HG03571 (cell line): Measurements from ENCODE around the gene MAP1B.
A peak's percentile ranks its signal among the peaks of the same experiment; 100 is the strongest.

Experiments
- ATAC-seq: cut with Tn5 transposase; IDR thresholded peaks from one replicate; pipeline ENCODE4 v1.9.1; 2021; ENCODE audit not compliant: unreplicated experiment

Gene MAP1B

GRCh38 chr5:72187388-72188075 is 80.3 kb downstream of the MAP1B start:
- ATAC-seq = no peak

- no peak for ATAC-seq
These were observed 80.9 kb downstream of the MAP1B start for GRCh38 chr5:72188166-72188565.

GRCh38 chr5:72189146-72189545 is 81.9 kb downstream of the MAP1B start:
- no peak for ATAC-seq

DNA sequence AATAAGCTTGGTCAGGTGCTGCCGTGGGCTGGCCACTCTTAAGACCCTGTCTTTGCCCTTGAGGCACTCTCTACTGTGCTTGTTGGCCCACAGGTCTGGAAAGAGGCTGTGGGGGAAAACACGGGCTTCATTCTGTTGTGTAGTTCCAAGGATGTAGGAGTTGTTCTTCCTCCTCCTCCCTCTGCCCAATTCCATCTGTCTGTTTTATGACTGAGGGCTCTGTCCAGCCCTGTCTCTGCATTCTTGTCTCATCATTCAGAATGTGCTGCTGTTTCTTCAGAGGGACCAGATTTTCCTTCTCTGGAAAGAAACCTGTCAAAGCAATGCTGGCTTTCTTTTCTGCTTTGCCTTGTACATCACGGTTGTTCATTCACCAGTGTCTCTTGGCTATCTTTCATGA is 84.1 kb downstream of the MAP1B start:
- ATAC-seq = no peak

DNA sequence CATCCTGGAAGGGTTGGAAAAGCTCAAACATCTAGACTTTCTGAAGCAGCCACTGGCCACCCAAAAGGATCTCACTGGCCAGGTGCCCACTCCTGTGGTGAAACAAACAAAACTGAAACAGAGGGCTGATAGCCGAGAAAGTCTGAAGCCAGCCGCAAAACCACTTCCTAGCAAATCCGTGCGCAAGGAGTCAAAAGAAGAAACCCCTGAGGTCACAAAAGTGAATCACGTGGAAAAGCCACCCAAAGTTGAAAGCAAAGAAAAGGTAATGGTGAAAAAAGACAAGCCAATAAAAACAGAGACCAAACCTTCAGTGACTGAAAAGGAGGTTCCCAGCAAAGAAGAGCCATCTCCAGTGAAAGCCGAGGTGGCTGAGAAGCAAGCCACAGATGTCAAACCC is 87.6 kb downstream of the MAP1B start:
- peak; percentile 88 for ATAC-seq

- no peak for ATAC-seq
These were observed 88.3 kb downstream of the MAP1B start for GRCh38 chr5:72195581-72195980.

- ATAC-seq = no peak
These were observed 90.1 kb downstream of the MAP1B start for GRCh38 chr5:72197393-72197792.

DNA sequence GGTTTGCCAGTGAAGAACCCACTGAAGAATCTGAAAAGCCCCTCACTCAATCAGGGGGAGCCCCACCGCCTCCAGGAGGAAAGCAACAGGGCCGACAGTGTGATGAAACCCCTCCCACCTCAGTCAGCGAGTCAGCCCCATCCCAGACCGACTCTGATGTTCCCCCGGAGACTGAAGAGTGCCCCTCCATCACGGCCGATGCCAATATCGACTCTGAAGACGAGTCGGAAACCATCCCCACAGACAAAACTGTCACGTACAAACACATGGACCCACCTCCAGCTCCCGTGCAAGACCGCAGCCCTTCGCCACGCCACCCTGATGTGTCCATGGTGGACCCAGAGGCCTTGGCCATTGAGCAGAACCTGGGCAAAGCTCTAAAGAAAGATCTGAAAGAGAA is 92.4 kb downstream of the MAP1B start:
- ATAC-seq = no peak

DNA sequence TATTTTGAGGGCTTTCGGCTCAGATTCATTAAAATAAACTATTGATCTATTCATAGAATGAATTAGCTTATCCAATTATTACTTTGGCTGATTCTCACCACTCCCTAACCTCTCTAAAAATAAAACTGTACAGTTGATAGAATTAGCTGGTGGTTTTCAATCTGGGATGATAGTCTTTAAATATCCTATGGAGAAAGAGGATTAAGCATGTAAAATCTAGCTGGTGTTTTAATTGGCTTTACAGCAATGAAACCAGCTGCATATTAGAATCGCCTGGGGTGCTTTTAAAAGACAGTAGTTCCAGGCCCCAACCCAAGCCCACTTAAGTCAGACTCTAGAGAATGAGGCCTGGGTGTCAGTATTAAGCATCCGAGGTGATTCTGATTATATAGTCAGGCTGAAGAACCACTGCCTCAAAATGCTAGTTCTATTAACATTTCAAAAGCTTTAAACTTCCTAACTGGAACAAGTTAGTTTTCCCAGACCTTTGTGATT is 95.1 kb downstream of the MAP1B start:
- ATAC-seq = no peak

DNA sequence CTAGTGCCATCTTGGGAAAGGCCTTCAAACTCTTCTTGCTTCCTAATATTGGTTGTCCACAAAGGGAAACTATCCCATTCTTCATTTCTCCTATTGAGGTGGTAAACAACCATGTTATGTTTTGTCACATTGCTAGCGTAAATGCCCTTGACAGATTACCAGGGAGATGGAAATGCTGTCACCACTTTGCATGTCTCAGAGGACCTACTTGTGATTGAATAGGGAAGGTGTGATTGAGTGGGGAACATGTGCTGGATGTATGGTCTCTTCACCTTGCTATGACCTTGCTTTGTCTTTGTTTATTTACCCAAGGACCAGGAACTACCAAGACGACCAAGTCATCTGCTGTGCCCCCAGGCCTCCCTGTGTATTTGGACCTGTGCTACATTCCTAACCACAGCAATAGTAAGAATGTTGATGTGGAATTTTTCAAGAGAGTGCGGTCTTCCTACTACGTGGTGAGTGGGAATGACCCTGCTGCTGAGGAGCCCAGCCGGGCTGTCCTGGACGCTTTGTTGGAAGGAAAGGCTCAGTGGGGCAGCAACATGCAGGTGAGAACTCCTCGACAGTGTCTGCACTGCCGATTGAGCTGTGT is 96.1 kb downstream of the MAP1B start:
- no peak for ATAC-seq

DNA sequence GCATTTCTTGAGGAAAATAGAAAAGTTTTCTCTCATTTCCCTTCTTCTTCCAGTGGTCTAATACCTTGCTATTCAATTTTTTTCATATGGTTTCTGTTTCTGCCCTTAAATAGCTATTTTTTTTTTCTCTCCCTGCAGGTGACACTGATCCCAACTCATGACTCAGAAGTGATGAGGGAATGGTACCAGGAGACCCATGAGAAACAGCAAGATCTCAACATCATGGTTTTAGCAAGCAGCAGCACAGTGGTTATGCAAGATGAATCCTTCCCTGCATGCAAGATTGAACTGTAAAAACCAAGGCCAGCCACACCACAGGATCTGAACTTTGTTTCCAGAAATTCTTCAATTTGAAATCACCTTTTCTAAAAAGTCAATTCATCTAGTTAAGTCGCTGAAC is 97.7 kb downstream of the MAP1B start:
- ATAC-seq = no peak

DNA sequence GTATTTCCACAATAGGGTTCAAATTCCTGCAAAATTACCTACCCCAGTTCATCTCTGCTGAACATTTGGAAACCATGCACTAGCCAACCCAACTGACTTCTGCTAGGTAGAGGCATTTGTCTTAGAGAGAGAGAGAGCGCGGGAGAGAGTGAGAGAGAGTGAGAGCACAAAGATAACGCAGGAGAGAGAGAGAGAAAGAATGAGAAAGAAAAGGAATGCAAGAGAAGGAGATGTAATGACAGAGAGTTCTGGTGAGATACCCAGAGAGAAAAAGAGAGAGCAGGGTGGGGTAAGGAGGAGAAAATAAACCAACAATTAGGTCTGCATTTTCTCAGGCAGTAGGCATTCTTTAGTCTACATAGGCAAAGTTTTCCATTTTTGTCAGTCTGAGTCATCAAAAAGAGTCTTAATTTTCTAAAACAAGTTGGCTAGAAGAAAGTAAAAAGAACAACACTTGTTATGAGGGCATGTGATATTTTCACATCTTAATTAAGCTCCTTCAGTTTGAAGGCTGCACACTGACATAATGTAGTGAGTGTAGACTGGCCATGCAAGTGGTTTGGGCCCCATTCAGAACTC is 98.2 kb downstream of the MAP1B start:
- no peak for ATAC-seq

DNA sequence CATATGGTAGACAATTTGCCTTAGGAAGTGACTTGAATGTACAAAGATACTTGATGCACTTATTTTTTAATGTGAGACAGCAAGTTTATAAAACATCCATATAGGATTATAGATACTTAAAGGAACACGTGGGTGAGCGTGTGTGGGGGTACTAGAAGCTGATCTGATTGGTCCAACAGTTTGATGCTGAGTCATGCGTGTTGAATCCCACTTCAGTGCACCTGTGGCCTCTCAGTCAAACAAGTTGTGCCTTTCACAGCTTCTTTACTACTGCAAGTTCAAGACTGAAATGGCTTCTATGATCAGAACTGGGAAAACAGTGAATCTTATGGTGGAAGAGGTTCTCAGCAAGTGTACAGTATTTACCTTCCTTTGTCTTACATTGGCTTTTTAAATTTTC is 98.9 kb downstream of the MAP1B start:
- no peak for ATAC-seq

DNA sequence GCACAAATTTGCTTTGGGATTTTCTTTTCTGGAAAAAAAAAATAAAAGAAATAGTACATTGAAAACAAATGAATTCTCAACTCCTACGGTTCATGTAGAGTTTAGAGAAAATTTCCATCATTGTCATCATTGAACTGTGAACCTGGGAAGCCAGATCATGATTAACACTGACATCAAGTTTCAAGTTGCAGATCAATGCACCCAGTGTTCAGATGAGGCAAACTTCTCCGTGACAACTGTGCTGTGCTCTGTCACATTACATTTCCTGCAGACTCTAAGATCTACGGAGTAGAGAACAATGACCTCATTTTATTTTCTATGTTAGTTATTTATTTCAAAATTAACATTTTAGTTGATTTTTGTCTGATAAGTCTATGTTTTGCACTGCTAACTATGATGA is 99.7 kb downstream of the MAP1B start:
- no peak for ATAC-seq

- ATAC-seq = no peak
These were observed 101.2 kb downstream of the MAP1B start for GRCh38 chr5:72208324-72208926.

DNA sequence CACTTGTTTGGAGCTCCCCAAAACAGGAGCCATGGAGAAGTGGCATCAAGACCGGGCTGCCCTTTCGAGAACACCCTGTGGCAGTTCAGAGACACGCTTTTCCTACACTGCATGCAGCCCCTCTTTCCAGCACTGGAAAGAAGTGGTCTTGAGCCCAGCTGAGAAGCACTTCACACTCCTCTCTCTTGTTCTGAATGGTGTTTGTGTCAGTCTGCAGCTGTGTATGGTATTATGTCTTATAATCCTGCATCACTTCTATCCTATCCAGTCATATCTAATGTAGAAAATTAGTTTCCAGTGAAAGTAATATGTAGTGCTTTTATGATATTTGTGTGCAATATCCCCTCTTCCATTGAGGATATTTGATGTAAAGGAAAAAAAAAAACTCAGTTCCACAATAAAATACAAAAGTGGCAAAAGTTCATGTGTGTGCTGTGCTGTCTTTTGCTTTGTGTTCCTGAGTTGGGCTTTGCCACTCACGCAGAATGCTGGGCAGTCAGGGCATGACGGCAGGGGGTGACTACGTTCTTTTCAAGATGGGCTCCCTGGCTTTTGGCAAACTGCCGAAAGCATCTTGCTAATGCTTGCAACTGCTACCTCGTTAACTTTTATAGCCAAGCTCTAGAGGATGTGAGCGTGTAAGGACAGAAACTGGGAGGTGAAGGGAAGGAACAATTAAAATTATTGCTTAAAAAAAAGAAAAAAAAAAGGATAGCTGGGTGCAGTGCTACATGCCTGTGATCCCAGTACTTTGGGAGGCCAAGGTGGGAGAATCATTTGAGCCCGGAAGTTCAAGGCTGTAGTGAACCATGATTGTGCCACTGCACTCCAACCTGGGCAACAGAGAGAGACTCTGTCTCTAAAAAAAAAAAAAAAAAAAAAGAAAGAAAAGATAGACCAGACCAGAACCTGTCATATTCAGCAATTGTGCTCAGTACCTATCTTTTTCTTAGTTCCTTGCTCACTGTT is 102.2 kb downstream of the MAP1B start:
- no peak for ATAC-seq

DNA sequence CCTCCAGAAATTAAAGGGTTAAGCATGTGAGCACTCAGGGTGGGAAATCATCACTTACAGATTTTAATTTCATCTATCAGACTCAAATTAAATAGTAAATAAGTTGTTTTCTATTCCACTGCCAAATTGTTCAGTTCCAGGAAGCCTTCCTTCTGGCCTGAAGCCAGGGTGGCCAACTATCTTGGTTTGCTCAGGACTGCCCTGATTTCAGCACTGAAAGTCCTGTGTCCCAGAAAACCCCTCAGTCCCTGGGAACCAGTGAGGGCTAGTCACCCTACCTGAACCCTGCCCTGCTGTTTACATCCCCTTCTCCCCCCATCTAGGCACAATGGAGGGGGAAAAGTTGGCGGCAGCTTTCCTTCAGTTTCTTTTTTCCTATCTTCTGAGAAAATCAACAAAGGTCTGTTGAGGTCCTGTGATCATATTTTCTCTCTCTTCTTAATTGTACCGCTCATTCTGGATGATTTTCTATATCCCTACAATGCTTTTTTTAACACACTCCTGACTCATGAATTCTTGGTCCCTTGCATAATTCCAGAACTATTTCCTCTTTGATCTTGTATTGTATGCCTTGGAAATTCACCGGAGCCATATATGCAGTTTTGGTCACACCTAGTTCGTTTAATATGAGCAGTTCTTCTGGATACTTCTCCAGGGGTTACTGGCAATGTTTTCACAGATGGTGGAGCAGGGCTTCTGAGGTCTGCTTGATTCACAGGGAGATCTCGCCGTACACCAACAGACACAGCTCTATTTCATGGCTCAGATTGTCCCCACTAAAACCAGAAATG is 103.8 kb downstream of the MAP1B start:
- no peak for ATAC-seq

GRCh38 chr5:72212171-72212570 is 104.9 kb downstream of the MAP1B start:
- no peak for ATAC-seq

DNA sequence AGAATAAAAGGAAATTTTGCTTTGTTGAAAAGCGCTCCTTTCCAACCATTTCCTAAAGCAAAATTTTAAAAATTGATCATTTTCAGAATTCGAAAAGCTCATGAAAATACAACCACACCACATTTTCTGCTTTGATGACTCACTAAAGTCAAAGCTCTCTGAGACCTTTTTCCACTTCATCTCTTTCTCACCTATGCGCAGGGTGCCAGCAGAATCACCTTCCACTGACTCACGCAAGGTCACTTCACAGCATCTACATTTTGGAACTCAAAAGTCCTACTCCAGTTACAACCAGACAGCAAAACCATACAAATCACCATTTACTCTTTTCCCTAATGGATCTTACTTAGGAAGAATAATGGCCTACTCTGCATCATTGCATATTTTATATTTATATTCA is 106.2 kb downstream of the MAP1B start:
- ATAC-seq = no peak

DNA sequence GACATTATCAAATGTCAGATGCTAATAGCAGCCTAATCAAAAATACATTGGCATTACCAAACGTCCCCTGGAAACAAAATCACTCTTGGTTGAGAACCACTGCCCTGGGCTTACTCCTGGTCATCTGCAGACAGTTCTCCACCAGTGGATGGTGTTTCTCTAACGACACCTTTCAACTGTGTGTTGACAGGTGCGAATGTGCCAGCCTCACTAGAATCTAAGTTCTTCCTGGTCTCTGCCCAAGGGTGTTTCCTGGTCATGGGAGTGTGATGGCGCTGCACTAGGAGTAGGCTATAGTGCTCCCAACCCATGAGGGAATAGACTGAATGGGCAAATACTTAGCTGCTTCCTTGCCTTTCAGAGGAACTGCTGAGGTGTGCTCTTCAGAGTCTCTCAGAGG is 106.9 kb downstream of the MAP1B start:
- no peak for ATAC-seq
